GM12878 (cell line): ENCODE results near the gene LRRC7. TPM values are rescaled to one million over a fixed set of nuclear protein-coding genes. Genes with fewer than 3 reads are reported as not detected.

ENCODE experiments used
- ATAC-seq: fragments of 200-7000 bp; cut with Tn5 transposase; 3 replicates; pipeline ENCODE4 v1.9.1; 2020; ENCODE audit warnings: mild to moderate bottlenecking, moderate library complexity
- BruUV-seq: library from RNA; stranded (reverse); fragments of 400-500 nt; replicated peaks from 2 replicates; lab custom pipeline; 2021; lab: Mats Ljungman, UMichigan
- CTCF ChIA-PET: fragments of 300-600 bp; sonication (Branson Sonifier 250); formaldehyde crosslinking; extraction: SDS; loops from one replicate; lab custom pipeline; 2021; ENCODE audit warnings: inconsistent platforms; lab: Yijun Ruan, JAX
- POLR2A ChIA-PET: fragments of 350-600 bp; formaldehyde crosslinking; extraction: SDS; loops from one replicate; lab custom pipeline; 2021; ENCODE audit warnings: inconsistent platforms; lab: Charles Lee
- RAD21 ChIA-PET: fragments of 300-600 bp; sonication (Branson Sonifier 250); formaldehyde crosslinking; loops from one replicate; lab custom pipeline; 2023; ENCODE audit warnings: antibody characterized with exemption; ENCODE audit not compliant: unreplicated experiment; lab: Charles Lee
- SMC1A ChIA-PET: fragments of 300-600 bp; sonication (Branson Sonifier 250); formaldehyde crosslinking; loops from one replicate; lab custom pipeline; 2023; ENCODE audit not compliant: unreplicated experiment, uncharacterized antibody; lab: Charles Lee
- DNase-seq: peaks from one replicate; pipeline ENCODE4 v3.0.0-alpha.2; 2011; ENCODE audit warnings: low read depth, low spot score
- FAIRE-seq: peaks from 3 replicates; lab custom pipeline; 2011; peaks lifted over from hg19 to GRCh38; lab: Jason Lieb, UNC
- H2AFZ ChIP-seq: 2 replicates; pipeline ENCODE4 v1.6.0; 2011; ENCODE audit warnings: low read depth, low read length, control low read depth; ENCODE audit not compliant: control insufficient read depth
- H3K27ac ChIP-seq: 2 replicates; pipeline ENCODE4 v1.5.1; 2011; ENCODE audit warnings: control low read depth; ENCODE audit not compliant: control insufficient read depth, insufficient read depth
- H3K27me3 ChIP-seq, 2 experiments: replicated peaks in 1 of 2; 2 replicates each; pipeline versions ENCODE4 v1.6.0 to v1.6.1; 2011; ENCODE audit warnings: low read length in 1 of 2; ENCODE audit not compliant: control insufficient read depth in 2 of 2, insufficient read depth in 2 of 2
- H3K36me3 ChIP-seq, 2 experiments: 2 replicates each; pipeline ENCODE4 v1.5.1; 2011; ENCODE audit warnings: low read length in 1 of 2; ENCODE audit not compliant: control insufficient read depth in 2 of 2, insufficient read depth in 2 of 2
- H3K4me1 ChIP-seq: 2 replicates; pipeline ENCODE4 v1.6.1; 2011; ENCODE audit warnings: mild to moderate bottlenecking, low read length, moderate library complexity, mixed read lengths; ENCODE audit not compliant: control insufficient read depth, insufficient read depth
- H3K4me2 ChIP-seq: 2 replicates; pipeline ENCODE4 v1.6.0; 2011; ENCODE audit warnings: control low read depth; ENCODE audit not compliant: control insufficient read depth, insufficient read depth
- H3K4me3 ChIP-seq: fragments of 200-600 bp; sonication (generic); 2 replicates; pipeline ENCODE4 v1.5.1; 2016
- H3K79me2 ChIP-seq: 2 replicates; pipeline ENCODE4 v1.6.0; 2011; ENCODE audit warnings: low read length; ENCODE audit not compliant: control insufficient read depth, insufficient read depth
- H3K9ac ChIP-seq: 2 replicates; pipeline ENCODE4 v1.8.0; 2011; ENCODE audit warnings: low read length, control low read depth, mixed read lengths; ENCODE audit not compliant: control insufficient read depth, insufficient read depth
- H3K9me3 ChIP-seq: replicated peaks from 3 replicates; pipeline ENCODE4 v1.5.1; 2011; ENCODE audit warnings: mild to moderate bottlenecking, low read length; ENCODE audit not compliant: control insufficient read depth, insufficient read depth
- H4K20me1 ChIP-seq: 2 replicates; pipeline ENCODE4 v1.6.0; 2011; ENCODE audit not compliant: control insufficient read depth, insufficient read depth
- BACH1 ChIP-seq: fragments of 450-650 bp; IDR thresholded peaks from 2 replicates; pipeline ENCODE4 v1.6.1; 2017; ENCODE audit warnings: mild to moderate bottlenecking, borderline replicate concordance
- CBFB ChIP-seq: IDR thresholded peaks from 2 replicates; pipeline ENCODE4 v1.6.1; 2016; ENCODE audit warnings: antibody characterized with exemption, low read depth
- ETV6 ChIP-seq, 2 experiments: fragments of 450-650 bp in 1 of 2; IDR thresholded peaks in 1 of 2; conservative IDR thresholded peaks in 1 of 2; 2 replicates each; pipeline ENCODE4 v1.6.1; 2014; ENCODE audit warnings: antibody characterized with exemption in 1 of 2, borderline replicate concordance in 1 of 2, low read depth in 1 of 2, mild to moderate bottlenecking in 1 of 2, moderate library complexity in 1 of 2
- EZH2 ChIP-seq: IDR thresholded peaks from 2 replicates; pipeline ENCODE4 v1.6.1; 2012; ENCODE audit warnings: low read depth, mild to moderate bottlenecking, control low read depth, inconsistent platforms, low read length, borderline replicate concordance; ENCODE audit not compliant: control insufficient read depth
- HDAC6 ChIP-seq: fragments of 200-600 bp; sonication (generic); IDR thresholded peaks from one replicate; pipeline ENCODE4 v1.8.0; 2017; ENCODE audit warnings: antibody characterized with exemption; ENCODE audit not compliant: unreplicated experiment
- MYB ChIP-seq: fragments of 150-350 bp; IDR thresholded peaks from 2 replicates; pipeline ENCODE4 v1.6.1; 2014; ENCODE audit warnings: mild to moderate bottlenecking, low read depth, low read length, borderline replicate concordance
- NFIC ChIP-seq: IDR thresholded peaks from 2 replicates; pipeline ENCODE4 v1.6.1; 2012; ENCODE audit warnings: low read depth, mild to moderate bottlenecking, inconsistent platforms, low read length, moderate library complexity
- RUNX3 ChIP-seq: IDR thresholded peaks from 2 replicates; pipeline ENCODE4 v1.6.1; 2012; ENCODE audit warnings: low read length, inconsistent platforms
- SUZ12 ChIP-seq: fragments of 200-600 bp; sonication (generic); IDR thresholded peaks from one replicate; pipeline ENCODE4 v1.6.1; 2018; ENCODE audit warnings: antibody characterized with exemption, mild to moderate bottlenecking; ENCODE audit not compliant: unreplicated experiment
- TCF7 ChIP-seq: IDR thresholded peaks from 2 replicates; pipeline ENCODE4 v1.6.1; 2014; ENCODE audit warnings: antibody characterized with exemption, borderline replicate concordance
- WGBS: methylation state at CpG from one replicate; pipeline ENCODE4 v1.1.6; 2016; ENCODE audit warnings: low lambda C conversion rate; ENCODE audit not compliant: insufficient replicate concordance, insufficient coverage; ENCODE audit errors: missing lambda C conversion rate; 5-methylcytosine and 5-hydroxymethylcytosine counted together
- in situ Hi-C: fragments of 300-500 bp; cut with MboI; formaldehyde crosslinking; loops from 9 replicates; pipeline ENCODE4 v1.14.3; 2018; ENCODE audit warnings: mixed read lengths
- intact Hi-C: fragments of 100-400 bp; cut with micrococcal nuclease; formaldehyde crosslinking; loops from one replicate; pipeline ENCODE4 v1.14.2; 2022; ENCODE audit not compliant: unreplicated experiment
- polyA plus RNA-seq, 11 experiments: library from polyadenylated mRNA; depleted of rRNA in 4 of 11; unstranded in 6 of 11; stranded (reverse) in 5 of 11; fragments of >200 nt; fragmentation: Nextera tagmentation in 4 of 11; fragmentation: Illumina TruSeq in 1 of 11; extraction: Ambion mirVana in 4 of 11; extraction: Trizol in 1 of 11; gene quantifications; 1 replicate in 1 of 11; 2 replicates in 10 of 11; pipeline versions ENCODE4 v1.2.1 to v1.2.3, GENCODE V29; 2011 to 2016; ENCODE audit warnings: inconsistent platforms in 2 of 11, missing spikeins in 2 of 11, low read depth in 1 of 11
- total RNA-seq, 4 experiments: library from RNA; depleted of rRNA in 3 of 4; stranded (reverse); fragments of >200 nt in 3 of 4; fragmentation: Illumina TruSeq in 1 of 4; extraction: Trizol in 1 of 4; gene quantifications; 2 replicates each; pipeline versions ENCODE4 v1.2.1 to v1.2.3, GENCODE V29; 2013 to 2021
- TF ChIP-seq, protein P1 (sequence below): IDR thresholded peaks from 2 replicates; pipeline ENCODE4 v1.6.1; 2012; ENCODE audit warnings: improper control_type of control experiment, low read depth, low read length; ENCODE audit not compliant: insufficient replicate concordance
- TF ChIP-seq, protein P2 (sequence below): fragments of 450-650 bp; formaldehyde crosslinking; IDR thresholded peaks from 2 replicates; pipeline ENCODE4 v1.5.0; 2022; ENCODE audit warnings: mild to moderate bottlenecking, missing genetic modification characterization

The LRRC7 gene
- total and polyA plus RNA-seq, 10 of the 15 experiments (the other 5 are each of a cell fraction or from before 2014, with no cell fraction given) = 0.05 to 1.4 (median 0.24) TPM; not detected in 5

DNA sequence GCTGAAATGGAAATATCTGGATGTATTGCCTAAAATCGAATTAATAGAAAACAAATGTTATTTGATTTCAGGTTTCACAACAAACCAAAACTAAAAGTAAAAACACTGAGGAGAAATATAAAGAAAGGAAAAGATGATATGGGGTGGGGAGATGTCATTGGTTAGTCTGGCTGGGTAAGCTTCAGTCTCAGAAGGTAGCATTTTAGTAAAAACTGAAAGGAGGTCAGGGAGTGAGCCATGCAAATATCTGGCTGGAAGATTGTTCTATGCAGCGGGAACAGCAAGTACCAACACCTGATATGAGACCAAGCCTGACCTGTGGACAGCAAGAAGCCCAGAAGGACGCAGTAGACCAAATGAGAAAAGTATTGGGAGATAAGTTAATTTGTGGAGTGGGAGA, 373.1 kb downstream of the LRRC7 start:
- Histone ChIP-seq H3K4me1 (no peaks in the 10 kb centered on the region), H3K9ac (no peak overlapping the region), H2AFZ (no peak overlapping the region), H3K36me3 (no peaks in the 10 kb centered on the region), H3K4me3 (no peak overlapping the region), H3K27me3 (no peaks in the 10 kb centered on the region), H3K9me3 (no peaks in the 10 kb centered on the region), H3K4me2 (no peak overlapping the region), H4K20me1 (no peaks in the 10 kb centered on the region), H3K79me2 (no peaks in the 10 kb centered on the region), H3K27ac (no peak overlapping the region)
- no peak for FAIRE-seq
- 7% methylated on average over 3 of the region's 3 CpGs for WGBS
- ChIA-PET RAD21 (no interaction called here), POLR2A (no interaction called here), SMC1A (no interaction called here), CTCF (no interaction called here)
- no peak for TF ChIP-seq BACH1
- TF ChIP-seq CBFB = no peak
- no peak for TF ChIP-seq RUNX3
- no peak for TF ChIP-seq MYB
- no peak for TF ChIP-seq HDAC6
- no peak for TF ChIP-seq NFIC
- no peak for TF ChIP-seq ETV6 (conservative IDR thresholded peaks at IDR 0.05 in 1 of 2, IDR thresholded peaks at IDR 0.05 in 1 of 2; ENCODE audit: borderline replicate concordance in 1 of 2, low read depth in 1 of 2)
- TF ChIP-seq, protein P1, sequence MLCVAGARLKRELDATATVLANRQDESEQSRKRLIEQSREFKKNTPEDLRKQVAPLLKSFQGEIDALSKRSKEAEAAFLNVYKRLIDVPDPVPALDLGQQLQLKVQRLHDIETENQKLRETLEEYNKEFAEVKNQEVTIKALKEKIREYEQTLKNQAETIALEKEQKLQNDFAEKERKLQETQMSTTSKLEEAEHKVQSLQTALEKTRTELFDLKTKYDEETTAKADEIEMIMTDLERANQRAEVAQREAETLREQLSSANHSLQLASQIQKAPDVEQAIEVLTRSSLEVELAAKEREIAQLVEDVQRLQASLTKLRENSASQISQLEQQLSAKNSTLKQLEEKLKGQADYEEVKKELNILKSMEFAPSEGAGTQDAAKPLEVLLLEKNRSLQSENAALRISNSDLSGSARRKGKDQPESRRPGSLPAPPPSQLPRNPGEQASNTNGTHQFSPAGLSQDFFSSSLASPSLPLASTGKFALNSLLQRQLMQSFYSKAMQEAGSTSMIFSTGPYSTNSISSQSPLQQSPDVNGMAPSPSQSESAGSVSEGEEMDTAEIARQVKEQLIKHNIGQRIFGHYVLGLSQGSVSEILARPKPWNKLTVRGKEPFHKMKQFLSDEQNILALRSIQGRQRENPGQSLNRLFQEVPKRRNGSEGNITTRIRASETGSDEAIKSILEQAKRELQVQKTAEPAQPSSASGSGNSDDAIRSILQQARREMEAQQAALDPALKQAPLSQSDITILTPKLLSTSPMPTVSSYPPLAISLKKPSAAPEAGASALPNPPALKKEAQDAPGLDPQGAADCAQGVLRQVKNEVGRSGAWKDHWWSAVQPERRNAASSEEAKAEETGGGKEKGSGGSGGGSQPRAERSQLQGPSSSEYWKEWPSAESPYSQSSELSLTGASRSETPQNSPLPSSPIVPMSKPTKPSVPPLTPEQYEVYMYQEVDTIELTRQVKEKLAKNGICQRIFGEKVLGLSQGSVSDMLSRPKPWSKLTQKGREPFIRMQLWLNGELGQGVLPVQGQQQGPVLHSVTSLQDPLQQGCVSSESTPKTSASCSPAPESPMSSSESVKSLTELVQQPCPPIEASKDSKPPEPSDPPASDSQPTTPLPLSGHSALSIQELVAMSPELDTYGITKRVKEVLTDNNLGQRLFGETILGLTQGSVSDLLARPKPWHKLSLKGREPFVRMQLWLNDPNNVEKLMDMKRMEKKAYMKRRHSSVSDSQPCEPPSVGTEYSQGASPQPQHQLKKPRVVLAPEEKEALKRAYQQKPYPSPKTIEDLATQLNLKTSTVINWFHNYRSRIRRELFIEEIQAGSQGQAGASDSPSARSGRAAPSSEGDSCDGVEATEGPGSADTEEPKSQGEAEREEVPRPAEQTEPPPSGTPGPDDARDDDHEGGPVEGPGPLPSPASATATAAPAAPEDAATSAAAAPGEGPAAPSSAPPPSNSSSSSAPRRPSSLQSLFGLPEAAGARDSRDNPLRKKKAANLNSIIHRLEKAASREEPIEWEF = no peak
- TF ChIP-seq, protein P2, sequence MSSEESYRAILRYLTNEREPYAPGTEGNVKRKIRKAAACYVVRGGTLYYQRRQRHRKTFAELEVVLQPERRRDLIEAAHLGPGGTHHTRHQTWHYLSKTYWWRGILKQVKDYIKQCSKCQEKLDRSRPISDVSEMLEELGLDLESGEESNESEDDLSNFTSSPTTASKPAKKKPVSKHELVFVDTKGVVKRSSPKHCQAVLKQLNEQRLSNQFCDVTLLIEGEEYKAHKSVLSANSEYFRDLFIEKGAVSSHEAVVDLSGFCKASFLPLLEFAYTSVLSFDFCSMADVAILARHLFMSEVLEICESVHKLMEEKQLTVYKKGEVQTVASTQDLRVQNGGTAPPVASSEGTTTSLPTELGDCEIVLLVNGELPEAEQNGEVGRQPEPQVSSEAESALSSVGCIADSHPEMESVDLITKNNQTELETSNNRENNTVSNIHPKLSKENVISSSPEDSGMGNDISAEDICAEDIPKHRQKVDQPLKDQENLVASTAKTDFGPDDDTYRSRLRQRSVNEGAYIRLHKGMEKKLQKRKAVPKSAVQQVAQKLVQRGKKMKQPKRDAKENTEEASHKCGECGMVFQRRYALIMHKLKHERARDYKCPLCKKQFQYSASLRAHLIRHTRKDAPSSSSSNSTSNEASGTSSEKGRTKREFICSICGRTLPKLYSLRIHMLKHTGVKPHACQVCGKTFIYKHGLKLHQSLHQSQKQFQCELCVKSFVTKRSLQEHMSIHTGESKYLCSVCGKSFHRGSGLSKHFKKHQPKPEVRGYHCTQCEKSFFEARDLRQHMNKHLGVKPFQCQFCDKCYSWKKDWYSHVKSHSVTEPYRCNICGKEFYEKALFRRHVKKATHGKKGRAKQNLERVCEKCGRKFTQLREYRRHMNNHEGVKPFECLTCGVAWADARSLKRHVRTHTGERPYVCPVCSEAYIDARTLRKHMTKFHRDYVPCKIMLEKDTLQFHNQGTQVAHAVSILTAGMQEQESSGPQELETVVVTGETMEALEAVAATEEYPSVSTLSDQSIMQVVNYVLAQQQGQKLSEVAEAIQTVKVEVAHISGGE (CRISPR knock-in tag) = no peak
- TF ChIP-seq SUZ12 = no peak
- TF ChIP-seq EZH2 = no peak
- no peak for TF ChIP-seq TCF7
- no TSS peak for BruUV-seq
- ATAC-seq = no peak
- intact Hi-C loops = no loop called here
- in situ Hi-C loops = no loop called here
- DNase-seq = no peak
